GM21528 (cell line): ENCODE measurements around the gene CTR9.
A peak's percentile ranks its signal among the peaks of the same experiment; 100 is the strongest.
"Not testable (repeated sequence)": the region's sequence is repeated elsewhere in the genome, so short reads cannot be mapped to it uniquely, and the experiment has no call there.

Source experiments
- ATAC-seq: cut with Tn5 transposase; IDR thresholded peaks from one replicate; pipeline ENCODE4 v1.9.1; 2021; ENCODE audit warnings: mild to moderate bottlenecking, moderate library complexity; ENCODE audit not compliant: unreplicated experiment, low FRiP score

CTR9 gene

DNA sequence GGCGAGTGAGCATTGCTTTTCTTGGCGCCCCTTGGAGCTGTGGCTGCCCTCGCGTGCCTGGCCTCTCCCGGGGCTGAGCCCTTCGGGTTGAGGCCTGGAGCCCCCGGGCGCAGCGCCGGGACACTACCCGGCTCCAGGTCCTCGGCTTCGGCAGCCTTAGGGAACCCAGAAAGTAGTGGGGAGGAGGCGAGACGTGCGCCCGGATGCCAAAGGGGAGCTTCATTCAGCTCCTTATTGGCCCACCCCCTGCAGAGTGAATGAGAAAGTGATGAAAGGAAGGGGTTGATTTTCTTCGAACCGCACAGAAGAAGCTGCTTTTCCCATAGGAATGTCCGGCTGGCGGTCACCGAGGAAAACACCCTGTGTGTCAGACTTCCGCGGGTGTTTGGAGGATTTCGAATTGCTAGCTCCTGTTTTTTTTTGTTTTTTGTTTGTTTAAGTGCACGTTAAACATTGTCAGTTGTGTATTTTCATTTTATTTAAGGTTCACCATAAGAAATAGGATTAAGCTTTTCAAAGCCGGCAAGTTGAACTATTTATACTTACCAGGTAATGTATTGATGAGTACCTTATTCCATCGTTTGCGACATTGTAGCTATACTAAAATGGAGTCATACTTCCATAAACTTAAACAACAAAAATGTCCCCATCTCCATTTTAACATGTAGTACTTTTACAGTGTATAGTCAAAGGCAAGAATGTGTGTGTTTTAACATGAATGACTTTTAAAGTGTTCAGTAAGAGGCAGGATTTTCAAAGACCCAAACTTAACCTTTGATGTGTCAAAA lies 58.5 kb downstream of the CTR9 start:
- peak; percentile 27 for ATAC-seq

DNA sequence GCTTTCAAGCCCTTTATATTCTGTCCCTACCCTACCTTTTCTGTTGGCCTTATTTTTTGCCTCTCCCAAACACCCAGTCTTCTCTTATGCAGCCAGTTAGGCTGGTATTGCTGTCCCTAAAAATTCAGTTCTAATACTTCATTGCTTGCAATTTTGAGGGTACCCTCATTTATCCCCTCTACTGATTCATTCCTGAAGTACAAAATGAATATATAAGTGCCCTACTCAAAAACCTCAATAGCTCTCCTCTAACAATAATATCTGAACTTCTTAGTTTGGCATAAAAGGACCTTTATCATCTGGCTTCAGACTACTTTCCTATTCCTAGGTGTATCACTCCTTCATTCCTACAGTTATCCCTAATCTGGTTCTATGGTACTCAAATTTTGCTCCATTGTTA lies 62.9 kb downstream of the CTR9 start:
- no peak for ATAC-seq

DNA sequence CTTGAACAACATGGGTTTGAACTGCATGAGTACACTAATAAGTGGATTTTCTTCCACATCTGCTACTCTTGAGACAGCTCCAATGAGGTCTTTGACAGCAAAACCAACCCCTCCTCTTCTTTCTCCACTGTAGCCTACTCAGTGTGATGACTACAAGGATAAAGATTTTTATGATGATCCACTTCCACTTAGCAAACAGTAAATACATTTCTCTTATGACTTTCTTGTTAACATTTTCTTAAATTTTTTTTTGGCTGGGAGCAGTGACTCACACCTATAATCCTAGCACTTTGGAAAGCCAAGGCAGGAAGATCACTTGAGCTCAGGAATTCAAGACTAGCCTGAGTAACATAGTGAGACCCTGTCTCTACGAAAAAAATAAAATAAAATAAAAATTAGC lies 67.5 kb downstream of the CTR9 start:
- no peak for ATAC-seq

DNA sequence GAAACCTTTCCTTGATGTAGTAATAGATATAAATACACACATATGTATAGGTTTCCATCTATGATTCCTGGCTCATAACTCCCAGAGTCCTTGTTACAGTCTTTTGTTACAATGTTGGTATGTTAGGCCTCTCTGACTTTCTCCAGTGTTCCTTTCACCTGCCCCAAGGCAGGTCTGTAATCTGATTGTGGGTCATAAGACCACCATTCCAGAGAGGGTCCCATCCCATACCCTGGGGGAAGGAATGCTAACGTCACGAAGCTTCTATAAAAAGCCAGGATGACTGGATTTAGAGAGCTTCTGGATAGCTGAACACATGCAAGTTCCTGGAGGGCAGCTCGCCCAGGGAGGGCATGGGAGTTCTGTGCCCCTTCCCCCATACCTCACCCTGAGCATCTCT lies 71.4 kb downstream of the CTR9 start:
- ATAC-seq = not testable (repeated sequence)

DNA sequence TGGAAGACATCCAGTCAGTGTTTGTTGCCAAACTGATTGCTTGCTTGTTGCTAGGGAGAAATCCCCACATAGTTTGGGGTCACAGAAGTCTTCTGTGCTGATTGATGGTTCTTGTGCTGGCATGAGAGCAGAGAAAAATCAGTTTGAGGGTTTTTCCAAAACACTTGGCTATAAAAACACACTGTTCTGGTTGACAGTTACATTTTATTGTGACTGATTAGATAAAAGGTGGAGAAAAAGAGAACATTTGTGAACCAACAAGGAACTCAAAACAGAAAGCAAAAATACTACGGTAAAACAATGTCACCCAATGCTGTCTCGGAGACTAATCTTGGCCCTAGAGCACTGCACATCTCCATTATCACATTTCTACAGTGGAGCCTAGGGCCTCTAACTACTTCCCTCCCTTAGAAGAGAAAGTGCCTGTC lies 72.1 kb downstream of the CTR9 start:
- no peak for ATAC-seq

DNA sequence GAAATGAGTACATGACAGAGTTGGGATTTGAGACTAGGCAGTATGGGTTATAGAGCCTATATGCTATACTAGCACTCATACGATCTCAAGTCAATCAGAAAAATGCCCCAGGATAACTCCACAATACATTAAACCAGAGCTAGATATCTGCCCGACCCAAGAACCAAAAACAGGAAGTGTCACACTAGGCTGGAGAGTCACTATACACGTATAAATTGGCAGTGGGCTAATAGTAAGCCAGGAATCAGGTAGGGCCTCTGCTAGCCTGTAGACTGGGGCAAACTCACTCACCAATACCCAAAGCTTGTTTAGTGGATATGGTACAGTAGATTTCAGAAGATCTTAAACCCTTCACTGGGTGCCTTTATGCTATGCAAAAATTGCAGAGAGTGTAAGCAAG lies 73.8 kb downstream of the CTR9 start:
- ATAC-seq = peak; percentile 73

DNA sequence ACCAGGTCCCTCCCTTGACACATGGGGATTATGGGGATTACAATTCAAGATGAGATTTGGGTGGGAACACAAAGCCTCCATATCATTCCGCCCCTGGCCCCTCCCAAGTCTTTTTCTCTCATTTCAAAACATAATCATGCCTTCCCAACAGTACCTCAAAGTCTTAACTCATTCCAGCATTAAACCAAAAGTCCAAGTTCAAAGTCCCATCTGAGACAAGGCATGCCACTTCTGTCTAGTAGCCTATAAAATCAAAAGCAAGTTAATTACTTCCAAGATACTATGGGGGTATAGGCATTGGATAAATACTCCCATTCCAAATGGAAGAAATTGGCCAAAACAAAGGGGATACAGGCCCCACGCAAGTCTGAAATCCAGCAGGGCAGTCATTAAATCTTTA lies 77.4 kb downstream of the CTR9 start:
- no peak for ATAC-seq

GRCh38 chr11:10829139-10829538 lies 78.1 kb downstream of the CTR9 start:
- no peak for ATAC-seq
